Effector memory CD4-positive, alpha-beta T cell (primary cell): ENCODE results near the gene DTD2.
A peak's percentile ranks its signal among the peaks of the same experiment; 100 is the strongest.

Experiments used
- DNase-seq, 3 donors: peaks; one replicate each; pipeline ENCODE4 v3.0.0-alpha.2; 2020
- H3K27ac ChIP-seq: 2 replicates; pipeline ENCODE4 v1.7.0; 2013; ENCODE audit warnings: mild to moderate bottlenecking, low read length, moderate library complexity; ENCODE audit not compliant: insufficient read depth, poor library complexity, severe bottlenecking
- H3K27me3 ChIP-seq: replicated peaks from 2 replicates; pipeline ENCODE4 v1.7.0; 2013; ENCODE audit warnings: mild to moderate bottlenecking, low read length; ENCODE audit not compliant: insufficient read depth, control insufficient read depth, poor library complexity, severe bottlenecking
- H3K36me3 ChIP-seq: 2 replicates; pipeline ENCODE4 v1.7.0; 2013; ENCODE audit warnings: mild to moderate bottlenecking, low read length, moderate library complexity; ENCODE audit not compliant: control insufficient read depth, insufficient read depth
- H3K4me1 ChIP-seq: 2 replicates; pipeline ENCODE4 v1.7.0; 2013; ENCODE audit warnings: low read length, mild to moderate bottlenecking; ENCODE audit not compliant: control insufficient read depth, insufficient read depth, poor library complexity, severe bottlenecking
- H3K4me3 ChIP-seq: 2 replicates; pipeline ENCODE4 v1.7.0; 2013; ENCODE audit warnings: low read length, low read depth, mild to moderate bottlenecking; ENCODE audit not compliant: insufficient read depth, poor library complexity, severe bottlenecking
- H3K9me3 ChIP-seq: 2 replicates; pipeline ENCODE4 v1.7.0; 2013; ENCODE audit warnings: mild to moderate bottlenecking, low read length, moderate library complexity; ENCODE audit not compliant: control insufficient read depth
- total RNA-seq, 3 donors: gene quantifications; one replicate each; lab custom pipeline; 2026; lab: John Stamatoyannopoulos, UW

The DTD2 gene
- total RNA-seq: 7.5 to 10.7 (median 9.1) reads per million in 3 donors

DNA sequence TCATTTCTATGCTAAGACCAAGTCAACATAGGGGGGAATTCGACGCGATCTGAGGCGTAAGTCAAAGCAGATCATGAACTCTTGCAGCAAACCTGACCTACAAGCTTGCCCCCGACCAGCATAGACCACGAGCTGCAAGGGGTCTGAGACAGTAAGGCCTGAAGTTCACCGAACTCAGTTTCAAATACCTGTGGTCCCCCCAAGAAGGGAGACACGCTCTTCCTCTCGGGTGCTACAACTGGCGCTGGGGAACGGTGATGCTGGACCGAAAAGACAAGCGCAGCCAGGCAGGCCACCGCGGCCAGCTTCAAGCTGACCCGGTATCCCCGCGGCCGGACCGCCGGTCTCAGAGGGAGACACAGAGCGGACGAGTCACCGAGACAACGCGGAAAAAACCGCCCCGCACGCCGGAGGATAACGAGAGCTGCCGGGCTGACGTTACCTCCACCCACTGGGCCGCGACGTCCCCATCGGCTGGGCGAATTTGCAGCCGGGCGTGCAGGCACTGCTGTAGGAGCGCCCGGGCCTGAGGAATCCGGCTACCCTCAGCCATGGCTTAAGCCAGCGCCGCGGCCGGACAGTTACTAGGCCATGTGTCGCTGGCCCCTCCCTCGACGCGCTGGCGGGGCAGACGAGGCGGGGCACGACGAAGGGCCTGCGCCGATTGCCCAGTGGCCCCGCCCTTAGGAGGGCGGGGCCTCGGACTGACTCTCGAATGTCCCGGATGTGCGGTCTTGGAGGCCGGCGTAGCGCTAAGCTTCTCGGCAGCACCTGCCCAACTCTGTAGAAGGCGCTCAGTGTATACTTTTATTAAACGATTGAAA lies at the start of gene DTD2:
TSS of gene DTD2 (minus strand) at position 666 of the 824 bp plus-strand sequence. CDS start at position 553, 113 bp downstream.
- DNase-seq: peak; percentile 85 to 87 (median 86)
- H3K36me3 ChIP-seq: no peaks in the 10 kb centered on the region
- H3K27ac ChIP-seq: peak within 1 kb of the TSS; percentile 74
- peak within 1 kb of the TSS; percentile 96 for H3K4me3 ChIP-seq
- no peaks in the 10 kb centered on the region for H3K9me3 ChIP-seq
- H3K27me3 ChIP-seq: no peaks in the 10 kb centered on the region
- H3K4me1 ChIP-seq: peaks cover 9% of the 10 kb centered on the region

DNA sequence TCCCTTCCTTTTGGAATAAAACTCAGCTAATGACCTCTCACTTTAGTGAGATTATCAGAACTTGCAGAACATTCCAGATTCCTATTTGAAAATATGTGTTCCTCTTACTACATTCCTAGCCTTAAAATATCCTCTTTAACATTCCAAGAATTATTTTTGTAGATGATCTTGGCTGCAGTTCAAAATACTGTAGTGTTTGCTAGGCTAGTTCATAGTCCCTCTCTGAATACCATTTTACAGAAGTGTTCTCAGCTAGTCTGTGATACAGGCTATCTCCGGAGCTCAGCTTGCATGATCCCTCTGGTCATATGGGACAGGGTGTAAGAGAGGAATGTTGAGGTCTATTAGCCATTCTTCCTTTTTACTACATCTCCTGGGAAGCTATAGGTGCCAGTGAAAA lies 48.1 kb upstream of the DTD2 start:
- no peaks in the 10 kb centered on the region for H3K27me3 ChIP-seq
- no peaks in the 10 kb centered on the region for H3K9me3 ChIP-seq
- no peaks in the 10 kb centered on the region for H3K36me3 ChIP-seq
- no peak overlapping the region for H3K4me3 ChIP-seq
- H3K4me1 ChIP-seq: no peaks in the 10 kb centered on the region
- no peak overlapping the region for H3K27ac ChIP-seq
- no peak for DNase-seq

DNA sequence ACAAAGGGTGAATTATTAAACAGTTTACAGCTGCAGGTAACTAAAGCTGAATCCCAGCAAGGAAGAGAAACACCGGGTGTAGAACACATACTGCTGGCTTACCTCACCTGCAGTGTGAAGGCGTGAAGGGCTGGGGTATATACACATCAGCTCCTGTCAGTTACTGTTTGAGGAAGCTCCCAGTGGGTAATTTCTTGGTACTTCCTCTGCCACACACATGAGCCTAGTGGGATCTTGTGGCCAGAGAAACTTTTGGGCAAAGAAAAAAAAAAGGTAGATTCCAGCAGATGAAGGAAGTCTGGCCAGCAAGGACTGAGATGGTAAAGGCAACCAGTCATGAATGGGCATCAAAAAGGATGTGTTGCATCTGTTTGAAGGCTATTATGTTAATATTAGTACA lies 44.6 kb upstream of the DTD2 start:
- H3K36me3 ChIP-seq: no peaks in the 10 kb centered on the region

DNA sequence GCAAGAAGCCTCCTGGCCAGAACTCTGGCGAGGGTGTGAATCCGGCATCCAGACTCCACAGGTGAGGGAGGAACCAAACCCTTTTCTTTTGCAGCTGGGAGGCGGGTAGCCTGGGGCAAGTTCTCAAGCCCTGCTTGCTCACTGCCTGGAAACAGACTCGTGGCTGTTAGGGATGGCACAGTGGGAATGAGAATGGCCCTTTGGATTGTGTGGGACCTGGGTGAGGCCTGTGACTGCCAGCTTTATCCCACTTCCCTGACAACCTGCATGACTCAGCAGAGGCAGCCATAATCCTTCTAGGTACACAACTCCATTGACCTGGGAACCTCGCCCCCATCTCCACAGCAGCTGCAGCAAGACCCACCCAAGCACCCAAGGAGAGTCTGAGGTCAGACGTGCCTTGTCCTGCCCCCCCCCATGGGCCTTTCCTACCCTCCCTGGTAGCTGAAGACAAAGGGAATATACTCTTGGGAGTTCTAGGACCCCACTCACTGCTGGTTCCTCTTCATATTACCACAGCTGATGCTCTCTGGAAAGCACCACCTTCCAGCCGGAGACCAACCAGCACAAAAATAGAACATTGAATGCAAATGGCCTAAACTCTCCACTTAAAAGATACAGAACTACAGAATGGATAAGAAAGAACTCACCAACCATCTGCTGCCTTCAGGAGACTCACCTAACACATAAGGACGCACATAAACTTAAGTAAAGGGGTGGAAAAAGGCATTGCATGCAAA lies 35.6 kb upstream of the DTD2 start:
- H3K9me3 ChIP-seq: no peaks in the 10 kb centered on the region
- H3K4me3 ChIP-seq: no peak overlapping the region
- H3K27ac ChIP-seq: no peak overlapping the region
- DNase-seq: no peak
- H3K4me1 ChIP-seq: no peaks in the 10 kb centered on the region
- H3K27me3 ChIP-seq: no peaks in the 10 kb centered on the region
- no peaks in the 10 kb centered on the region for H3K36me3 ChIP-seq

More for the DNA sequence above, 44.6 kb upstream of the DTD2 start:
- H3K4me3 ChIP-seq: no peak overlapping the region
- H3K27me3 ChIP-seq: no peaks in the 10 kb centered on the region
- DNase-seq: no peak
- no peaks in the 10 kb centered on the region for H3K4me1 ChIP-seq
- H3K27ac ChIP-seq: no peak overlapping the region
- H3K9me3 ChIP-seq: no peaks in the 10 kb centered on the region

DNA sequence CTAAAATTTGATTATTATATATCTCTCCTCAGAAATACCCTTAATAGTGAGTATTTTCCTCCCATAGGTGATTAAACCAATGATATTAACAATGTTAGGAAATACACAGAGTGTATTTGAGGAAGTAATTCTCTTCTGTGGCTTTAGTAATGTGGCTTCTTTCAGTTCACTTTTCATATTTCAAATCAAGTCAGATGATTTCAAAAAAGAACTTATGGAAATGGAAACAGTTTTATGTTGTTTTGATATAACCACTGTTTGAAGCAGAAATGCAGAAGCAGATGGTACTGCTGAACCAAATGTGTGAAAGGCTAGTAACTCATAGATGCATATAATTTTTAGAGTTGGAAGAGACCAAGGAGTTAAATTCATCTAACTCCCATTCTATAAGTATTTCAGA lies 32.4 kb upstream of the DTD2 start:
- no peaks in the 10 kb centered on the region for H3K27me3 ChIP-seq
- no peak for DNase-seq
- no peaks in the 10 kb centered on the region for H3K9me3 ChIP-seq
- no peaks in the 10 kb centered on the region for H3K4me1 ChIP-seq
- no peak overlapping the region for H3K4me3 ChIP-seq
- H3K36me3 ChIP-seq: no peaks in the 10 kb centered on the region
- no peak overlapping the region for H3K27ac ChIP-seq

DNA sequence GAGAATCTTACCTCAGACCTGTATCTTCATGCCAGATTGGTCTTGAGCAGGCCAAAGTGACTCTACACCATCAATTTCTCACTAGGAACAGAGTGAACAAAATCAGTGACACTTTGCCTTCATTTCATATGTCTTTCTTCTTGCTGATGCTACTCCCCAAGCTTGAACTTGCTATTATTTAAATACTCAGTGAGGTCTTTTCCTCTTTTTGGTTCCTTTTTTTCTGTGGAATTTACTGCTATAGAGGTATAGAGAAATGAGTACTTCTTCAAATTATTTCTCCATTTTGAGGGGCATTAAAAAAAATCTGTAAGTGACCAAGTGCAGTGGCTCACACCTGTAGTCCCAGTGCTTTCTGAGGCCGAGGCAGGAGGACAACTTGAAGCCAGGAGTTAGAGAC lies 30.6 kb upstream of the DTD2 start, which contains the start of gene GPR33:
TSS of gene GPR33 (minus strand) at position 154 of the 400 bp plus-strand sequence. CDS start 4,074 bp downstream, outside the sequence.
- no peak within 1 kb of the TSS for H3K27ac ChIP-seq
- DNase-seq: no peak
- no peaks in the 10 kb centered on the region for H3K9me3 ChIP-seq
- H3K36me3 ChIP-seq: no peaks in the 10 kb centered on the region
- no peaks in the 10 kb centered on the region for H3K27me3 ChIP-seq
- no peaks in the 10 kb centered on the region for H3K4me1 ChIP-seq
- no peak within 1 kb of the TSS for H3K4me3 ChIP-seq

DNA sequence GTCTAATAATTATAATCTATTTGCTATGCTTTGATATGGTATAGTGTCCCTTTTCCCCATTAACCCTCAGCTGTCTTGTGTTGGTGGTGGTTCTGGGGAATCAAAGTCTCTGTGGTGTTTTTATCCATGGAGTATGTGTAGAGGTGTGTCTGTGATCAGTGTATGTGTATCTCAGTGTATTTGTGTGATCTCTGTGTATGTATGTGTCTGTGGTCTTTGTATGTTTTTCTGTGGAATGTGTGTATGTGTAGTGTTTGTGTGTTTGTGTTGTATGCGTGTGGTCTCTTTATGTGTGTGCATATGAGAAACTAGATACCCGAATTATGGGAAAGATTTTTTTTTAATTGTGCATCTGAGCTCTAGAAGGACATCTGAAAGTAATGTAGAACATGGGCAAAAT lies 29.5 kb upstream of the DTD2 start:
- H3K27ac ChIP-seq: no peak overlapping the region

DNA sequence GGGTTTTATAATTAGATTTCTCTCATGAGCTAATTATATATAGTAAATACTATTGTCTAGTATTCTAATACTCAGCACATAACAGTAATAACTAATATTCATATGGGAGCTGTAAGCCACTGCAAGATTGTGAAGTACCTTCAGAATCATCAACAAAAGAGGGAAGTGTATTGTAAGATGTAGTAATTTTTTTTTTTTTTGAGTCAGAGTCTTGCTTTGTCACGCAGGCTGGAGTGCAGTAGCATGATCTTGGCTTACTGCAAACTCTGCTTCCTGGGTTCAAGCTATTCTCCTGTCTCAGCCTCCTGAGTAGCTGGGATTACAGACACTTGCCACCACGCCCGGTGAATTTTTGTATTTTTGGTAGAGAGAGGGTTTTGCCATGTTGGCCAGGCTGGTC lies 27.4 kb upstream of the DTD2 start:
- DNase-seq: no peak
- Histone ChIP-seq H3K27ac (no peak overlapping the region), H3K36me3 (no peaks in the 10 kb centered on the region), H3K4me3 (no peak overlapping the region), H3K27me3 (no peaks in the 10 kb centered on the region), H3K4me1 (no peaks in the 10 kb centered on the region), H3K9me3 (no peaks in the 10 kb centered on the region)

More for the DNA sequence above, 29.5 kb upstream of the DTD2 start:
- Histone ChIP-seq H3K27me3 (no peaks in the 10 kb centered on the region), H3K36me3 (no peaks in the 10 kb centered on the region), H3K4me1 (no peaks in the 10 kb centered on the region), H3K9me3 (no peaks in the 10 kb centered on the region), H3K4me3 (no peak overlapping the region)
- no peak for DNase-seq

DNA sequence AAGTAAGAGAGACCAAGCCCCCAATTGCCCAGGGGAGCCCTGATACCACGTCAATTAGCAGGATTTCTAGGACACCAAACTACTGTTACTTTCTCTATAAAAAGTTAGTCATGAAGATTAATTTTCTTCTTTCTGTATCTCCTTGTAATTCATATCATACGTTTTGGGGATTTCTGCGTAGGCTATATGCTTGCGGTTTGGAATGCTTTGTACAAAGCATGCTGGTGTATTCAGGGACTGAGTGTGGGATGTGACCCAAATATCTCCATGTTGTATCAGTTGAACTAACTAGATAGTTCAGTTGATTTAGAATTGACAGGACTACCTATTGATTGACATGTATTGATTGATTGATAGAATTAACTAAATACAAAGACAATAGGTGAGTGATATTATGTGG lies 22.9 kb upstream of the DTD2 start:
- no peaks in the 10 kb centered on the region for H3K27me3 ChIP-seq
- H3K27ac ChIP-seq: no peak overlapping the region
- no peaks in the 10 kb centered on the region for H3K9me3 ChIP-seq
- no peak for DNase-seq
- H3K36me3 ChIP-seq: no peaks in the 10 kb centered on the region
- H3K4me1 ChIP-seq: no peaks in the 10 kb centered on the region
- no peak overlapping the region for H3K4me3 ChIP-seq

DNA sequence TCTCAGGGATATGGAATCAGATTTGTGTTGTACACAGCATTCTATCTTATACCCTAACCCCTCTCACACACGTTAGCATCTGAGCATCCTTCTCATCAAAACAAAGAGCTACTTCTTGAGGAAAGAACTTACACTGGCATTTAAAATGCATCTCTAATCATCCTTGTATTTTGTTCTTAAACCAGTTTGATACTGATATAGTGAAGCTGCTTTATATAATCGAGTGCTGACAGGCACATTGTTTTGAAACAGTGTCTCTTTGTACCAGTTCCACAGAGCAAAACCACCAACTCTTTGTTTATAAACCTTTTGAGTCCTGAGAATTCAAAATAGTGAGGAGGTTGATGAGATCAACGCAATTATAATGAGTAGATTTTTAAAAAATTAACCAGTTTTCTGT lies 21.7 kb upstream of the DTD2 start:
- no peaks in the 10 kb centered on the region for H3K27me3 ChIP-seq
- H3K4me3 ChIP-seq: no peak overlapping the region
- no peaks in the 10 kb centered on the region for H3K36me3 ChIP-seq
- H3K4me1 ChIP-seq: no peaks in the 10 kb centered on the region
- no peak for DNase-seq
- H3K9me3 ChIP-seq: no peaks in the 10 kb centered on the region
- H3K27ac ChIP-seq: no peak overlapping the region
